HG03097 (cell line): ENCODE data around the gene C17orf107.

Experiments used
- ATAC-seq: cut with Tn5 transposase; IDR thresholded peaks from one replicate; pipeline ENCODE4 v1.9.1; 2021; ENCODE audit not compliant: unreplicated experiment, low FRiP score

C17orf107 gene

DNA sequence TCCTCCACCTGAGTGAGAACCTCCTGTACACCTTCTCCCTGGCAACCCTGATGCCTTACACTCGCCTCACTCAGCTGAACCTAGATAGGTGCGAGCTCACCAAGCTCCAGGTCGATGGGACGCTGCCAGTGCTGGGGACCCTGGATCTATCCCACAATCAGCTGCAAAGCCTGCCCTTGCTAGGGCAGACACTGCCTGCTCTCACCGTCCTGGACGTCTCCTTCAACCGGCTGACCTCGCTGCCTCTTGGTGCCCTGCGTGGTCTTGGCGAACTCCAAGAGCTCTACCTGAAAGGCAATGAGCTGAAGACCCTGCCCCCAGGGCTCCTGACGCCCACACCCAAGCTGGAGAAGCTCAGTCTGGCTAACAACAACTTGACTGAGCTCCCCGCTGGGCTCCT, 33.4 kb downstream of the C17orf107 start:
- ATAC-seq: no peak

DNA sequence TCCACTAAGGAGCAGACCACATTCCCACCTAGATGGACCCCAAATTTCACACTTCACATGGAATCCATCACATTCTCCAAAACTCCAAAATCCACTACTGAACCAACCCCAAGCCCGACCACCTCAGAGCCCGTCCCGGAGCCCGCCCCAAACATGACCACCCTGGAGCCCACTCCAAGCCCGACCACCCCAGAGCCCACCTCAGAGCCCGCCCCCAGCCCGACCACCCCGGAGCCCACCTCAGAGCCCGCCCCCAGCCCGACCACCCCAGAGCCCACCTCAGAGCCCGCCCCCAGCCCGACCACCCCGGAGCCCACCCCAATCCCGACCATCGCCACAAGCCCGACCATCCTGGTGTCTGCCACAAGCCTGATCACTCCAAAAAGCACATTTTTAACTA, 34.3 kb downstream of the C17orf107 start:
- ATAC-seq: no peak

DNA sequence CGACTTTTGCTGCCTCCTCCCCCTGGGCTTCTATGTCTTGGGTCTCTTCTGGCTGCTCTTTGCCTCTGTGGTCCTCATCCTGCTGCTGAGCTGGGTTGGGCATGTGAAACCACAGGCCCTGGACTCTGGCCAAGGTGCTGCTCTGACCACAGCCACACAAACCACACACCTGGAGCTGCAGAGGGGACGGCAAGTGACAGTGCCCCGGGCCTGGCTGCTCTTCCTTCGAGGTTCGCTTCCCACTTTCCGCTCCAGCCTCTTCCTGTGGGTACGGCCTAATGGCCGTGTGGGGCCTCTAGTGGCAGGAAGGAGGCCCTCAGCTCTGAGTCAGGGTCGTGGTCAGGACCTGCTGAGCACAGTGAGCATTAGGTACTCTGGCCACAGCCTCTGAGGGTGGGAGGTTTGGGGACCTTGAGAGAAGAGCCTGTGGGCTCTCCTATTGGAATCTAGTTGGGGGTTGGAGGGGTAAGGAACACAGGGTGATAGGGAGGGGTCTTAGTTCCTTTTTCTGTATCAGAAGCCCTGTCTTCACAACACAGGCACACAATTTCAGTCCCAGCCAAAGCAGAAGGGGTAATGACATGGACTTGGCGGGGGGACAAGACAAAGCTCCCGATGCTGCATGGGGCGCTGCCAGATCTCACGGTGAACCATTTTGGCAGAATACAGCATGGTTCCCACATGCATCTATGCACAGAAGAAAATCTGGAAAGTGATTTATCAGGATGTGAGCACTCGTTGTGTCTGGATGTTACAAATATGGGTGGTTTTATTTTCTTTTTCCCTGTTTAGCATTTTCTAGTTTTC, 35.0 kb downstream of the C17orf107 start:
- ATAC-seq: no peak

DNA sequence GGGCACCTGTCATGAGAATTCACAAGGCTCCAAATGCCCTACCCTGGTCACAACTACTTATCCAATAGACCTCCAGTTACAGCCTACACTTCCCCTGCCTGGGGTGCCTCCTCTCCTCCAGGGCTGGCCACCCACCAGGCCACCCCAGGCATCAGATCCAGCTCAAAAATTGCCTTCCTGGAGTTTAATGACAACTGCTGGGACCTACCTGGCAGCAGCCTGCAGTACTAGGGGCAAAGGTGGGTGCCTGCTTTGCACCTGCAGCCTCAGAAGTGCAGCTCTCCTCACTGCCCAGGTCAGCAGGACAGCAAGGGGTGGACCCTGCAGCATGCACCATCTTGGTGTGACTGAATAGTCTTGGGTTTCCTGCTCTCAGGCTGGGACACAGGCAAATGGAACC, 36.3 kb downstream of the C17orf107 start:
- no peak for ATAC-seq

DNA sequence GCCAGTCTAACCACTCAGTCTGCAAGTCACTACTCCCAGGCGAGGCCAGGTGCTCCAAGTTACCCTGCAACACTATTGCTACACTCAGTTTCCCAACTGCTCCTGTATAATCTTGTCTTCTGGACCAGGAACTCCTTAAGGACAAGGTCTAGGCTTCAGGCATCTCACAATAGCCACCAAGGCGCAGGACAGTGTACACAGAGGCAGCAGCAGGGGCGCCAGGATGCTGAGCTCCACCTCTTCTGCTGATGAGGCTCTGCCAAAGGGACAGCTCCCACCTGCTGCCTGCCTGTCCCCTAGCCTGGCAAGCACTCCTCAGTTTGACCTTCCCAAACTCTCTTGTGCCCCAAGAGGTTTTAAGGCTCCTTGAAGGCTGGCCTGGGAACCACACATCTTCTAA, 37.1 kb downstream of the C17orf107 start:
- ATAC-seq: no peak

DNA sequence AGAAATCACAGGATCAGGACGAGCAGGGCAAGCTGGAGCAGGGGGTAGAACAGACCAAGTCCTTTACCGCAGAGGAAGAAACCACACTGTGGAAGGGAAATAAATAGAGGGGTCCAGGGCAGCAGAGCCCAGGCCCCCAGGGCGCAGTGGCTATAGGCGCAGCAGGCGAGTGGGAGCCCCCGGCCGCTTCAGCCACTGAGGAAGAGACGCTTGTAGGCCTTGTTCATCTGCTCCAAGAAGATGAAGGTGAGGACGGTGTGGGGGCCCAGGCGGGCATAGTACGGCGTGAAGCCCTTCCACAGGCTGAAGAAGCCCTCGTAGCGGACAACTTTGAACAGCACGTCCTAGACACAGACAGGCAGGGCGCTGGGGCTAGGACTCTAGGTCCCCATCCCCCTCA, 38.2 kb downstream of the C17orf107 start:
- no peak for ATAC-seq

DNA sequence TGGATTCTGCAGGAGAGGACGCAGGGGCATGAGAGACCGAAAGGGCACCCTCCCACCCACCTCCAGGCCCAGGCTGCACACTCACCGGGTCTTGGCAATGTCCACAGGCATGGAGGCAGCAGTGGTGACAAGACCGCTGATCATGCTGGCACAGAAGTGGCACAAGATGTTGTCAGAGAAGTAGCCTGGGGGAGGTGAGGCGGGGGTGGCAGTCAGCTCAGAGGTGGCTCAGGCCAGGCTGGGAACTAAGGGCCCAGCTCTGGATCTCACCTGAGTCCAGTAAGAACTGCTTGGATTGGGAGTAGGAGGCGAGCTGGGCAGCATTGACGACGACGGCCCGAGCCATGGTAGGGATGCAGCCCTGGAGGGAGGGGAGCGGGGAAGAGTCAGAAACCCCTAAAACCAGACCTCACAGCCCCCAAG, 38.7 kb downstream of the C17orf107 start:
- no peak for ATAC-seq

DNA sequence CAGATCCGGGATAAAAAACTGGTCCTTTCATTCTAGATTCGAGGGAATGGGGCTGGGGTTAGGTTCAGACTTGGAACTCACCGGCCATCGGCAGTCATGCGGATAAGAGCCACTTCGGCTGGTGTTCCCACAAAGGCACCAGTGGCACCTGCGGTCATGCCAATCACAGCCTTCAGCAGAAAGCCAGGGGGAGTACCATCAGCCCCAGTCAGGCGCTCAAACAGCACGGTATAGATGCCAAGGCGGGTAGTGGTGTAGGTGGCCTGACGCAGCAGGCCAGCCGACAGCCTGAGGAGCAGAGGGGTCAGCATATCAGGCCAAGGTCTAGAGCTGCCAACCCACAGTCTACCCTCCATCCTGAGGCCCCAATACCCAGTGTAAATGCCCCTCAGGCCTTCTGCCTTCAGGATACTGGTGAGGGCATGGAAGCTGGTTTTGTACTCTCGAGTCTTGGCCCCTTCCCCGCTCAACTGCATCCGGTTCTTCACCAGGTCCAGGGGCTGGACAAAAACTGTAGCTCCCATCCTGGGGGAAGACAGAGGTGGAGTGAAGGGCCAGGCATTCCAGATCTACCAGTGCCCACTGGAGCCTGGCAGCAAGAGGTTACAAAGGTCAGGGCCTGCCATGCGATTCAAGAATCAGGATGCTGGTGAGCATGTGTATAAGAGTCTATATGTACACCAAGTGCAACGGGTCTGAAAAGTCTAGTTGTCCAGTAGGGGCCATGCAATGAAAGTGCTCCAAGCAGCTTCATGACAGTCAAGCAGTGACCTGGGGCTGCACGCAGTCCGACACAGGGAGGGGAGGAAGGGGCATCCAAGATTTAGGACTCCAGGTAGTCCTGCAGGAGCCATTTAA, 39.6 kb downstream of the C17orf107 start:
- ATAC-seq: no peak

DNA sequence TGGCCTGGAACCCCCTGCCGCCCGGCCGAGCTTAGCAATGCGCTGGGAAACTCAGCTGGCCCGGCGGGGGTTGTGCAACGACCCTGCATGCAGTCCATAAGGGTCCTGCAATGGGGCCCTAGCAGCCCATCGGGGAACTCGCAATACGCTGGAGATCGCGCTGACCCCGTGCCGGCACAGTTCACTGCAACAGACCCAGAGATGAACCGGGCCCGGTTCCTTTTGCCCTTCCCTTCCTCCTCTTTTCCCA, 40.1 kb downstream of the C17orf107 start:
- ATAC-seq: peak; percentile 9

DNA sequence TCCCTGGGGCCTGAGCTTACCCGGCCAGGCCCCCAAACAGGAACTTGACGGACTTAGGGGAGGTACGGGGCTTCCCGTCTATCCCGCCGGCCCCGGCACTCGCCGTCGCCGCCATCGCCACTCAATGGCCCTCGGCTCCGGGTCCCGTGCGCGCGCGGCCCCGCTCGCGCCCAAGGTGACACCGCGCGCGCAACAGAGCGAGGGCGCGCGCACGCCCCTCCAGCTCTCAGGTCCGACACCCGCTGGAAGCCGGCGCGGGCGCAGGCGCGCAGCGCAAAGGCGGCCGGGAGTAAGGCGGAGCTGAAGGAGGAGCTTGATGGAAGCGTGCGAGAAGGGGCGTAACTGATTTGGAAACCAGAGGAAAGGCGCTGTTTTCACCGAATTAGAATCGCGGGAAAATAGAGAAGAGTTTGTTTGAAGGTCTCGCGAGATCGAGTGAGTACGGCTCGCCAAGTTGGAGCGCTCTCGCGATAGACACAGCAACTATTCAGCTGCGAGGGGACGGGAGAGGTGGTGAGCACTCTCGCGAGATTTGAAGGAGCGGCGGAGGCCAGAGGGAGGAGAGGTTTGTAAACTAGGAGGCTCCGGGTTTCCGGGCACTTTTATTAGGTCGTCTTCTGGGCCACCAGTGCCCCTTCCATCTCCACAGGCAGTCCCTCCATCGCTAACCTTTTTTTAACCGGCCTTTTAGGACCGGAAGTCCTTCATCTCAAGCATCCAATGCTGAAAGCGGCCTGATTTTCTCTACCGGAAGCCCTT, 40.6 kb downstream of the C17orf107 start, which contains the start of the genes RNF167 and SLC25A11:
RNF167 (plus strand) TSS at position 473 of the 759 bp plus-strand sequence. CDS start 642 bp downstream, outside the sequence.
SLC25A11 (minus strand) TSS at position 251 of the 759 bp plus-strand sequence; CDS start at position 115, 136 bp downstream.
- ATAC-seq: peak; percentile 66

DNA sequence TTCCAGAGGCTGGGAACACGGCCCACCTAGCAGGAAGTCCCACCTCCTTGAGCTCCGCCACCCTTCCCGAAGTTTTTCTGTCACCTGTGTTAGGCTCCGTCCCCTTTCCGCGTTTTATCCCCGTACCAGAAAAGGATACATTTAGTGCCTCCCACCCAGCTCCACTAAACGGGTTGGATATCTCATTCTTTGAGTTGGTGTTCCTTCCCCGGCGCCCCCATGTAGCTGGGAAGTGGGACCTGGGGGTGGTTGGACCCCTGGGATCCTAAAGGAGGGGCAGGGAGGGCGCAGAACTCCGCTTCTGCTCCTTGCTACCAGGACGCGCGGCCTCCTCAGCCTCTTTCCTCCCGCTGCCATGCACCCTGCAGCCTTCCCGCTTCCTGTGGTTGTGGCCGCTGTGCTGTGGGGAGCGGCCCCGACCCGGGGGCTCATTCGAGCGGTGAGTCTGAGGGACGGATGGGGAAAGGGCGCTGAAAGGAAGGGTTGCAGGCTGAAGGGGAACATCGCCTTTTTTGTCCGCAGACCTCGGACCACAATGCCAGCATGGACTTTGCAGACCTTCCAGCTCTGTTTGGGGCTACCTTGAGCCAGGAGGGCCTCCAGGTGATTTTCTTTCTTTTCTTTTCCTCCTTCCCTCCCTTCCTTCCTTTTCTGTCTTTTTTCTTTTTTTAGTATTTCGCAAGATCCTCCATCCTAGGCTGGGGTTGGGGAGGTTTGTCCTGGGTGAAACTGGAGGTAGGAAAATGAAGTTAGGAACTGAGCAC, 41.4 kb downstream of the C17orf107 start:
- ATAC-seq: no peak

DNA sequence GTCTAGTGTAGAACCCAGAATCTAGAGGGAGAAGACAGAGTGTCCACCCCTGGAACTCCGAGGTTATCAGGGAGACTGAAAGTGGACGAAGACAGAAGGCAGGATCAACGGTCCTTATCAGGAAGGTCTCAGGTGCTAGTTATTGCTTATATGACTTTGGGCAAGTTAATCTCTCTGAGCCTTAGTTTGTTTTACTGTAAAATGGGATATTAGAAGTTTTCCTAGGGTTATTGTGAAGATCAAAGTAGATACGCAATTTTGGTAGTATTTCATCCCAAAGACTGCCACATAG, 41.9 kb downstream of the C17orf107 start:
- ATAC-seq: no peak

DNA sequence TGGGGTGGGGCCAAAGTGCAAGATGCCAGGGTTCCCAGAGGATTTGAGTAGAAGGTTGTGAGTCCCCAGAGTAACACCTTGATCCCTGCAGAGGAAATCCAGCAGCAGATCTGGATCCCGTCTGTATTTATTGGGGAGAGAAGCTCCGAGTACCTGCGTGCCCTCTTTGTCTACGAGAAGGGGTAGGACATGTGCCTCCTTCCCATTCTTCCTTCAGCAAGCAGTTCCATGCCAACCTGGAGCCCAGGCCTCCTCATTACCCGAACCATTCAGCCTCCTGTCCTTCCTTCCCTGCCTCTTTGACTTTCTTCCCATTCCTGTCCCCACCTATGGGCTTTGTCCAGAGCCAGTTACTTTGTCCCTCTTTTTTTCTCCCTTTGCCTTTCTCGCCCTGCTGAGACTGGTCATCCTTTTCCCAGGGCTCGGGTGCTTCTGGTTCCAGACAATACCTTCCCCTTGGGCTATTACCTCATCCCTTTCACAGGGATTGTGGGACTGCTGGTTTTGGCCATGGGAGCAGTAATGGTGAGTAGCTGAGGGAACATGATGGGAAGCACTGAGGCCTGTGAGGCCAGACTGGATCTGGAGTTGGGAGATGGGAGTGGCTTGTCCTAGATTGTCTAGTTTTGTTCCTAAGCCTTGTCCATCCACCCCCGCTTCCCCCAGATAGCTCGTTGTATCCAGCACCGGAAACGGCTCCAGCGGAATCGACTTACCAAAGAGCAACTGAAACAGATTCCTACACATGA, 43.6 kb downstream of the C17orf107 start:
- ATAC-seq: no peak

DNA sequence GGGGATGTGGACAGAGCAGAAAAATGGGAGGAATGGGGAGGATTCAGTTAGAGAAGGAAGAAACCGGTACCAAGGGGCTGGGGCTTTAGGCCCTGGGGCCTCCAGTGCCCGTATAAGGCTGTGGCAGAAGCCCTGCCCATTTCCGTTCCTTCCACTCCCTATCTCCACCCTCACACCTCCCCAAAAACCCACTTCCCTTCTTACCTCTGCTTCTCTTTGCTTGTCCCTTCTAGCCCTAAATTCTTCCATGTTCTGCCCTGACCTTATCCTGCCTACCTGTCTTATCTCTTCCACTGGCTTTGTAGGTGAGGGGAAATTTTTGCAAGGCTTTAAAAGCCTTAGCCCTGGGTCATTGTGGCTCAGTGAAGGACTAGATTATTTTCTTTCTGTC, 44.8 kb downstream of the C17orf107 start:
- no peak for ATAC-seq

DNA sequence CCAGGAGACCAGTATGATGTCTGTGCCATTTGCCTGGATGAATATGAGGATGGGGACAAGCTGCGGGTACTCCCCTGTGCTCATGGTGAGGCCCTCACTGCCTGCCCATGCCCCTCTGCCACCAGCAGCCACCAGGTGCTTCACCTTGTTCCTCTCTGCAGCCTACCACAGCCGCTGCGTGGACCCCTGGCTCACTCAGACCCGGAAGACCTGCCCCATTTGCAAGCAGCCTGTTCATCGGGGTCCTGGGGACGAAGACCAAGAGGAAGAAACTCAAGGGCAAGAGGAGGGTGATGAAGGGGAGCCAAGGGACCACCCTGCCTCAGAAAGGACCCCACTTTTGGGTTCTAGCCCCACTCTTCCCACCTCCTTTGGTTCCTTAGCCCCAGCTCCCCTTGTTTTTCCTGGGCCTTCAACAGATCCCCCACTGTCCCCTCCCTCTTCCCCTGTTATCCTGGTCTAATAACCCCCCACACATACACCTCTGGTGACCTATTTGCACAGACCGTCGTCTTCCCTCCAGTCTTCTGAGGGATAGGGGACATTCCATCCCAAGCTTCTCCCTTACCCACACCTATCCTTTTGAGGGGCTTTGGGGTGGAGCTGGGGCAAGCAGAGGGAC, 45.3 kb downstream of the C17orf107 start:
- ATAC-seq: no peak

DNA sequence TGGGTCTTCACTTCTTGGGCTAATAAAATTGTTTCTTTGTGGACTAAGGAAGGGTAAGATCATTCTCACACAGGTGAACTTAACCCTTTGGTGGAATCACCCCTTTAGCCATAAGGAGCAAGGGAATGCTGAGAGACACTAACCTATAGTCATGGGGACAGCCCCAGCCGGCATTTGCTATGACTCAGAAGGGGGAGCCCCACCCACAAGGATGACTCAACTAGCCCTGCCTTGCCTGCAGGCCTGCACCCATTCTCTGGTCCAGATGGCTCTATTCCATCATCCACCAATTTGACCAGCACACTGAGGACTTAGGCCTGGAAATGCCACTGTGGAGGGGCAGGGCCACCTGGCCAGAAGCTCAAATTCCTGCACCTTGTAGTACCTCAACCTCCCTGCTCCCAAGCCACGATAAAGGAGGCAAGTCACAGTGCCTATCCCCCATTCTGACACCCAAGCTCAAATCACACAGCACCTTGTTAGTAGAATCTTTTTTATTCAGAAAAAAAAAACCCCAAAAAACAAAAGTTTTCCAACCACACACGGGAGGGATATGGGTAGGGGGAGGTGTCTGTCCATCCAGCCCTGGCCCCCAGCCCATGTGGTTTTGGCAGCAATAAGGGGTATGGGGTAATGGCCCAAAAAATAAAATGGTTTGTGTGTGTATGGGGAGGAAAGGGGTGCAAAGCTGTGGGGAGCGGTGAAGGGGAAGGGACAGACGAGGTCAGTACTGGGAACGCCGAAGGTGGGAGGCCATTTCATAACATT, 46.0 kb downstream of the C17orf107 start:
- no peak for ATAC-seq

DNA sequence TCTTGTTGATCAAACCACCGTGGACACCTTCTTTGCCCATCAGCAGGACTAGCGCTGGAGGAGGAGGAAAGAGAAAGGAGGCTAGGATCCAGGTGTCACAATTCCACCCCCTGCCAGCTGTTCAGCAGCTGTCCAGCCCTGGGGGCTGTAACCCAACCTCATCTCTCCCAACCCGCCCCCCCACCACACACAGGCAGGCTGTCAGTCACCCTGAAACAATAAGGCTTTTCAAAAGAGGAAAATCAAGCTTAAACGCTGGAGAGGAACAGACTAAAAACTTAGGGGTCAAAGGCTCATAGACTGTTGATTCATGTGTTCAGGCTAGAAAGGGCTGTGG, 46.6 kb downstream of the C17orf107 start:
- no peak for ATAC-seq

DNA sequence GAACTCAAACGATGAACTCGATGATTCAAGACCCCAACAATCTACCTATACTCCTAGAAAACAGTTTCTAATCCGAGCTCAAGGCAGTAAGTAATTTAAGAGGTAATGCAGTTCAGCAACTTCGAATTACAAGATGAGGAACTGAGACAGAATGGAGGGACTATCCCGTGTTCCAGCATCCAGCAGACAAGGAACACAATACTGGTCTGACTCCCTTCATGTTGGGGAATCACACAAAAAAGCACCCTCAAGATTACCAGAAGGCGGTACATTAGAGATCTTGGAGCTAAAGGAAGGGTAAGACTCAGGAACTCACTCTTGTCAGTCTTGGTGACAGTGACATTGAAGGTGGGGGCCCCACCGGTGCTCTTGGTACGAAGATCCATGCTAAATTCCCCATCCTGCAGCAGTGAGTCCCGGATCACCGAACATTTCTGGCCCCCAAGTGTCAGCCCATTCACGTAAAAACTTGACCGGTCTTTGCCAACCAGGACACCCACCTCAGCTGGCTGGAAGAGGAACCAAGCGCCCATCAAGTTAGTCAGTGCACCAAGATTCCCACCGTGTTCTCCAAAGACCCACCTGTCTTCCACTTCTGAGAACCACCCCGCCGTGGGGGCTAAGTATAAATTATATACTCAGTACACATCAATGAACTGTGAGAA, 47.1 kb downstream of the C17orf107 start:
- no peak for ATAC-seq
